KG1 (cell line): ENCODE data around the gene ARHGAP15.

Experiments used
- DNase-seq: peaks from one replicate; lab custom pipeline; 2025; lab: John Stamatoyannopoulos, UW

ARHGAP15 gene

DNA sequence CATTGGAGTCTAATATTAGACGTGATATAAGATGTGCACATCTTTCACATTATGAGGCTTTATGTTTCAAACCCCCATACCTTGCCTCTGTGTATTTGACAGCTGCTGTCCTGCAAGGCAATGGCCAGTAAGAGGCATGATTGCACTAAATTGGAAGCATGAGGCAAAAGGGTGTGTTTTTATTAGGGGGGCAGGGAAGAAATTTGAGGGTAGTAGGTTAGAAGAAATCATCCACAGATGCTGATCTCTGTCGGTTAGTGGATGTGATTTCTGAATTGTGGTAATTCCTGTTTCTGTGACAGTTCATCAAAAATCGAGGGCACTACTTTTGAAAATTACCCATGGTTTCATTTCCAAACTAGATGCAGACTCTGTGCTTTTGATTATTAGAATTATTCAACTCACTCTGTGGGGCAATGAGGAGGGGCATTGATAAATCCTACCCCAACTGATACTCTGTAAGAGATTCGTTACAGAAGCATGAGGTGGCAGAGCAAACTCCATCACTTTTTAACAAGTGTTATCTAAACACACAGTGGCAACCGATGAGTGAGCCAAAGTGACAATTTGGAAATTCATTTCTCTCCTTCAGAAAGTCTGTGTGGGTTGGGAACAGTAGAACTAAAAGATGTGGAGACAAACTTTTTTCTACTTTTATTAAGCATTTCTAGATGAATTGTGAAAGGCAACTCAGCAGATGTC lies 453.0 kb downstream of the ARHGAP15 start:
- DNase-seq: no peak

DNA sequence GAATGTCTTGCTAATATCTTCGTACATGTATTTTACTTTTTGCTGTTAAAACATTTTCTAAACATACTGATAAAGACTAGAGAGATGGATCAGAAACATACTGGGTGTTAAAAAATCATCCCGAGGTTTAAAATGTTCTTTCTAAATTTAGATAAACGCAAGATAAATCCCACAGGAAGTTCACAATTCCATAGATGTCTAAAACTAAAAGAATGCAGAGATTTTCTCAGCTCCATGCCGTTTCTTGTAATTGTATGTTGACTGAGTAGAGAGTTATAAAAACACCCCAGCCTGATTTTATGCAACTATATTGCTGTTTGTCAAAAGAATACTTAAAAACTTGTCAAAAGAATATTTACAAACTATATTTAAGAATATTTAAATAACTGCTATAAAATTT lies 455.7 kb downstream of the ARHGAP15 start:
- no peak for DNase-seq

DNA sequence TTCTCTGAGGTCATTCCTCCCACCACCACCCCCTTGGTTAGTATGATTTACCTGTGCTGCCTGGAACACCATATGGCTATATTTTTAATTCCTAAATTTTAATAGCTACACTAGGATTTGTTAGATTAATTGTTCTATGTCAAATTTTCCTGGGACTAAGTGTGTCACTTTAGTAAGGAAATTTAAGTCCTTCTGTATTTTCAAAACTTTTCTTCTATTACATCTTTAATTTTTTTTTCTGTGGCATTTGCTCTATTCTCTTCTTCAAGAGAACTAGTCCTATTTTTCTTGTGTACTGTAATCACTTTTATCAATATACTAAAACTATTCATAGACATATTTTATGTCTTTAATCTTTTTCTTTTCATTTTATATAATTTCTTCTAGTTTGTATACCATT lies 456.9 kb downstream of the ARHGAP15 start:
- DNase-seq: no peak

DNA sequence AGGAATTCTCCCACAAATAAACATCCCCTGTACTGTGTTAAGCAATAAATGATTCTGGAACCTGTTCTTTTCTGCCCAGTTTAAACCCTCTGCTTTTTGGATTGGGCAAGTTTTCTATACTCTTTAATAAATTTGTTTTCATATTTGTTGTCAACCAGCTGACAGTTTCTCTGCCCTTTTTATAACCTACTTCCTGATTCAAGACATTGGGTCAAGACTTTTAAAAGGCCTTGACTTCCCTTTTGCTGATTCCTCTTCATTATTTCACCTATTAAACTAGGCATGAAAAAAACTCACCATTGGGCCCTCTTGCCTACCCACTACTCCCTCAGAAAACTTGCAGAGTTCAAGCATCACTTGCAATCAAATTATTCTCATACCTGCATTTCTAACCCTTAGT lies 459.5 kb downstream of the ARHGAP15 start:
- DNase-seq: no peak

DNA sequence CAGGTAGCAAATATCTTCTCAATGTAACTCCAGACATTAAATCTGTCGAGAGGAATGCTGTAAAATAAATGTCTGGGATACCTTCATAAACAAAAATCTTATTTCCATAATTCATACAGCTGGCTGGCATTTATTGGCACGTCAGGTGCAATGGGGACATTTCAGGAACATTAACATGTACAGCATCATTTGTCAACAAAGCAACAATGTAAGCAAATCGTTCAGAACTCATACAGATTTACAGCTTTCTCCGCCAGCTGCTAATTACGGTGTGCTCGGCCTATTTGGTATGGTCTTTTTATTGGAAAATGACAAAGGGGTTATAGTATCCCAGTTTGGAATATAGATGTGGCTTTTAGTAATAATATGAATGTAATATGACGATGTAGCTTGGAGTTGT lies 464.9 kb downstream of the ARHGAP15 start:
- DNase-seq: no peak

DNA sequence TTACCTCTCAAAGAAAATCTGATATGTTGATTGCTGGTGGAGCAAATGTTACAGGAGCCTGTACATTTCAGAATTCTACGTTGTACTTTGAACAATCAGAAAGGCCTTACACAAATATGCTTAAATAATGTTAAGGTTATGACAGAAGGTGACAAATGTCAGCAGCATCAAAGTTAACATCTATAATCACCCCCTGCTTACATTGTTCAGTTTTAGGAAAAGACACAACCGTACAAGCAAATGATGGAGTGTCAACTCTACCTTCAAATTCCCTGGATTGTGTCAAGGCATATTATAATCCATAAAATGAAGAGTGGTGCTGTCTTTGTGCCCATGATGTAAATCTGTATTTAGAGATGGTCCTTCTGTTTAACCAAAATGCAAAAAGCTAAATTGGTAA lies 465.5 kb downstream of the ARHGAP15 start:
- no peak for DNase-seq

DNA sequence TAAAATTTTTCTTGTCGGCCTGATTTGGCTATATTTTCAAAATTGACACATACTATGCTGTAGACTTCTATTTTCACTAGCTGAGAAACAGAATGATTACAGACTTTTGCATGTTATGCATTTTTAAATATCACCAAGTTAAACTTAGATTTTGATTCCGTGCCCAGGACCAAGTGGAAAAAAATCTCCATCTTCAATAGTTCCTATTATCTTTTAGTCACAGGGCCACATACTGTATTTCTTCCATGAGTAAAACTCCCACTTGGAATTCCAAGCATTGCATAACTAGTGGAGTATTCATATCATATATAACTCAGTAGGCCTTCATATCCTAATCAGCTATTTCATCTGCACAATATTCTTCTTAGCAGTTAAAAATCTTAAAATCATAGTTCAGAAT lies 470.9 kb downstream of the ARHGAP15 start:
- DNase-seq: no peak

DNA sequence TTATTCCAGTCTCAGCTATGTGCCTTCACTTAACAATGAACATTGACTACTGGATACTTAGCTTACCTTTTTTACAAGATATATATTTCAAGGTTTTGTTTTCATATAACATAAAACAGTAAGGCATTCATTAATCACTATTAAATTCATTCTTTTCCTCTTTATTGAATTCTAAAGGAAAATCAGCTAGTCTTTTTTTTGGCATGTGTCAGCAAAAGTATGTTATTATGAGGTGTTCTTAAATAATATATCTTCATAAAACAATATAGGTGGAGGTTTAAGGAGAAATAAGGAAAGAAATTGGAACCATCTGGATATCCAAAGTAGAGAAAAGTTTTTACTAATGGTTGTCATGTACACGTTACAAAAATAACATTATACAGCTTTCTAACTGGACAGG lies 472.6 kb downstream of the ARHGAP15 start:
- no peak for DNase-seq

DNA sequence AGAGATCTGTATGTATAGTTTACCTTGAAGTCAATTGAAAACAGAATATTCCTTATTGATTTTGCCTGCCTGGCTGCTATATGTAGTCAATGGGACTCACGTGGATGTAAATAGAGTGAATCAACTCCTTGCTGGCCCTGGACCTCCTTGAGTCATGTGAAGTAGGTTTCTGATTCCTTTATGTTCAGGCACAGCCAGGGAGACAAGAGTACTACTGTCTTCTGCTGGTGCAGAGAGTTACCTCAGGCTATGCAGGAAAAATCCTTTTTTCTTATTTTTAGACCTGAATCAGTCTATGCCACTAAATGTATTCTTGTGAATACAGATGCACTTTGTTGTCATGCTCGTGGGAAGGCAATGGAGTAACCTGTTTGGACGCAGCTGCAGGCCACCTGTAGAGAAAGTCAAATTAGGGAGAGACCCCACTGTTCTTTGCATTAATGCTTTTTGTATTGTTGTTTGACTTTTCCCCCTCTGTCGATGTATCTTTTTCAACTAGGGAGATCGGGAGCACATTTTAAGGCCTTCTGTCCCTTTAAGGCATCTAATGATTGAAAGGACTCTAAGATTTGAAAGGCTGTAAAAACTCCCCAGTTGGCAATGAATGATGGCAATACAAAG lies 473.9 kb downstream of the ARHGAP15 start:
- DNase-seq: no peak

DNA sequence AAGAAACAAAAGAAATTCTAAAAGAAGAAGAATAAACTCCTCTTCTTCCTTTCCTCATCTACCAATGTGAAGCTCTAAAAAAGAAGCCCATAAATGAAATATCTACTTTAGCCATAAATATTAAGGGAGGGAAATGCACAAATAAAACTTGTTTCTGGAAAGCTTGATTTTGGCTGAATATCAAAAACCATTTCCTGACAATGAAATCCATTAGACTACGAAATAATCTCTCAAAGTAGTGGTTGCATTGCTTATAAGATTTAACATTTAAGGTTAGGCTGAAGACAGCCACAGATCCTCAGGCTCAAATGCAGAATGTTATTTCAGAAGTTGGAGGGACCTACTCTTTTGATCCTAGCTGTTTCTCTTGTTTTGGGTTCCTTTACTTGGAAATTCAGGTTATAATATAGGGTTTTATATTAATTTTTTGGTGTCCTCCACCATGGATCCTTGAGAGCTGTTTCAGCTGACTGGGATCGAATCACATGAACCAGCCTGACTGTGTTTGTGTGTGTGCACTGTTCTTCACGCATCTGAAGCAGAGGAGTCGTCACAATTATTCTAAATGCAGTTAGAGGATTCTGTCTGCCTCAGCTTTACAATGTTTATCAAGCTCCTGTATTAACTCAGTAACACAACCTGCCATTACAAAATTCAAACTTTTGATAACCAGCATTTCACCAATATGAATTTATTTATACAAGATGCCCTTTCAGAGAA lies 474.8 kb downstream of the ARHGAP15 start:
- no peak for DNase-seq

DNA sequence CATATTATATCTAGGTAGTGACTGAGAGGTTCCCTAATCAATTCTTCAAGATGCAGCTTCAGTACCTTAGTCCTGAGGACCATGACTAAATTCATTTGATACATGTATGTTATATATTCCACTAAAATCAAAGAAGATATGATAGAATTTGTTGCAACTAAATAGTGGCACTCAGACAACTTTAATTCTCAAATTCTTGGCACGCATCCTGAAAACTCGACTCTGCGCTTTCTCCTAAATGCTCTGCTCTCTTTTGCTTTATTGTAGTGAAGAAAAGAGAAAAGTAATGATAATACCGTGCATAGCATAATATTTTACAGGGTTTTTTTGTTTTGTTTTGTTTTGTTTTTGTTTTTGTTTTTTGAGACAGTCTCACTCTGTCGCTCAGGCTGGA lies 475.3 kb downstream of the ARHGAP15 start:
- DNase-seq: no peak

DNA sequence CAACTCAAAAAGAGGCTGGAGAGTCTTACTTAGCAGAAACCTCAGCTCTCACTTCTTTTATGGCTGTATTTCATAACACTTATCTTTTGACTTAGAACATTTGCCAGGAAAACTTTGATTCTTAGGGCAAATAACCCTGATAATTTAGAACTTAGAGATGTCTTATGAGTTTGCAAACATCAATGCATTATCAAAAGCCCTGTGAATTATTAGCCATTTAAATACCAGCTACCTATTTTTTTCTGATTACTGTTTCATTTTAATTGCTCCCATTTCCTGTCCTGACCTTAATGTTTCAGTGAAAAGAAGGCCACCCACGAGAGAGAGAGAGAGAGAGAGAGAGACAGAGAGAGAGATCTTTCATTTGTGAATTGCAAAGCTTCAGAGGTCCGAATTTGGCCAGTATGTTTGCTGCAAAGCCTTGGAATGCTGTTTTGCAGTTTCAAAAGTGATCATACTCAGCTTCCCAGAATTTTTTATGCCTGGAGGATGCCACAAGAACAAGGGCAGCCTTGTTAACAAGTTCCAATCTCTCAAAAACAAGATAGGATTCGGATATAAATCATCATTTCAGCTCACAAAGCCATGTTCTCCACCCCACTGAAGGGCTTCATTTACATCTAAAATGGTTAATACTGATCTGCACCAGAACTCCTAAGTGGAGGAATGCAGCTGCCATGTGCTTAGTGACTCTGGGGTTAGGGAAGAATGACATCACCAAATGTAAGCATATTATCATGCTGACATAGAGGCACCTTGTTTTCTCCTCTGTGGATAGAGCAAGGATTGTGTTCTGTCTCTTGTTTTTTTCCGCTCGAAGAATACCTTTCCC lies 478.2 kb downstream of the ARHGAP15 start:
- DNase-seq: no peak

DNA sequence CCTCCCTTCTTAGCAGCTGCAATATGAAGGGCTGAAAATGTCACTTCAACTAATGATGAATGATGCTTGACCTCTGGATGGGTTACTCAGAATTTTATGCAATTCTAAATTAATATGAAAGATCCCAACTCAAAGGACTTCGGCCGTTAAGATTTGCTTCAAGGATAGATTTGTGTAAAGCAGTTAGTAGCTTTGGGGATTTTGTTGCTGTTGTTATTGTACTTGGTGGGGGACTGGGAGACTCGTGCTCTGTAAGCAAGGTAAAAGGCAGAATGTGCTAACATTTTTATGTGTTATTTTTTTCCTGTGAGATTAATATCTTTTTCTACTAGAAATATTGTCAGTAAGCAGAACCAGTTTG lies 478.8 kb downstream of the ARHGAP15 start:
- DNase-seq: no peak

DNA sequence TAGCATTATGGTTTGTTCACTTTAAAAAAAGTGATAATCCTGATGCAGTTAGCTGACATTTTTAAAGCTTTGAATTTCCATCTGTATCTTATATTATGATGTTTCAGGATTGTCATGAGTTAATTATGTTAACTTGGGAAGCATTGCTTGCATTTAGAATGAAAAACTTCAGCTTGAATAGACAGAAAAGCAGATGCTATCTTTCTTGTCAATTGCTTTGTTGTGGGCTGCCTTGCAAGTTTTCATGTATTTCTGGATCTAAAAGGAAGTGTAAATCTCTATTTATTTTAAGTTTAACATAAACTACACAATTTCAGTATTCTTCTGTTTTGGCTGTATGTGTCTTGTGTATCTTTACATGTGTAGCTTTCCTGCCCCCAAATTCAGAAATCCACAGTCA lies 479.5 kb downstream of the ARHGAP15 start:
- no peak for DNase-seq

DNA sequence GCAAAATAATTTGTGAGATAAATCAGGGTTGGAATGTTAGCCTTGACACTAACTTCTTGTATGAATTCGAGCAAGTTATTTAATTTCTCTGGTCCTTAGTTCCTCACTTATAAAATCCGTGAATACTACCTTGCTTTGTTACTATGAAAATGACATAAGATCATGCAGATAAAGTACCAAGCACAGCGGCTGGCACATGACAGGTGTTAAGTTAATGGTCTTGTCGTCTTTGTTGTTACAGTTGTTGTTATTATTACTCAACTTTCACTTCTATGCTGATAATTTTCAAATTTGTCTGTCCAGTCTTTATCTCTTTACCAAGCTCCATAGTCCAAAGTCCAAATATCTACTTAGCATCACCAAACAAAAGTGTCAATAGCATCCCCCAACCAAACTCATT lies 482.1 kb downstream of the ARHGAP15 start:
- no peak for DNase-seq

DNA sequence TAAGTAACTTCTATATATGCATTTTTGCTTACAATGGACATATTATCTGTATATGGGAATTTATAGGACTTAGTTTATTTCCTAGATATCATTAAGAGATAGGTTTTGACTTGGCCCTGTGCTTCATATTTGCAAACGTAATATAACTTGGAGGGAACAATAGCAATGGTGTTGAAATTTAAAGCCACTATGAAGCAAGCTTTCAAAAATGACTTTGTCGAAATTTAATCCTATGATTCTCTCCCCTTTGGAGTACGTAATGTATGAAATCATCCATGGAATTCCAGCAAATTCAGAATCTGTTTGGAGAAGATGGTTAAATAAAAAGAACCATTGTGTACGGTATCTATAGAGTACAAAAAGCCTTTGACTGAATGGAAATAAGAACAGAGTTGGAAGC lies 486.3 kb downstream of the ARHGAP15 start:
- DNase-seq: no peak

DNA sequence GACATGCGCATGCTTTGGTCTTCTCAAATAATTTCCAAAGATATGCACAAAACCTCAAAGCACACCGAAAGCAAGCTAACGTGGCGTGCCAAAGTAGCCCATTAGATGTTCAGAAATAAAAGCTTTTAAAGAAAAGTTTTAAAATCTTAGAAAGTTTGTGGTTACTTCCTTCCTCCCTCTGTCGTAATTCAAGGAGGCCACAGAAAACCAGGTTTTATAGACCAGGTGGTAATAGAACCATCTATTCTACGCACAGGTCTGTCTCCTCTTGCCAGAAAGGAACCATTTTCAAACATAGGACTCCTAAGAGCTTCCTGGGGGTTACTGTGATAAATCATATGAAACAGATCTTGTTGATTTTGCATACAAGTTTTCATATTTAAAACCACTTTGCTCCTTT lies 487.2 kb downstream of the ARHGAP15 start:
- no peak for DNase-seq

DNA sequence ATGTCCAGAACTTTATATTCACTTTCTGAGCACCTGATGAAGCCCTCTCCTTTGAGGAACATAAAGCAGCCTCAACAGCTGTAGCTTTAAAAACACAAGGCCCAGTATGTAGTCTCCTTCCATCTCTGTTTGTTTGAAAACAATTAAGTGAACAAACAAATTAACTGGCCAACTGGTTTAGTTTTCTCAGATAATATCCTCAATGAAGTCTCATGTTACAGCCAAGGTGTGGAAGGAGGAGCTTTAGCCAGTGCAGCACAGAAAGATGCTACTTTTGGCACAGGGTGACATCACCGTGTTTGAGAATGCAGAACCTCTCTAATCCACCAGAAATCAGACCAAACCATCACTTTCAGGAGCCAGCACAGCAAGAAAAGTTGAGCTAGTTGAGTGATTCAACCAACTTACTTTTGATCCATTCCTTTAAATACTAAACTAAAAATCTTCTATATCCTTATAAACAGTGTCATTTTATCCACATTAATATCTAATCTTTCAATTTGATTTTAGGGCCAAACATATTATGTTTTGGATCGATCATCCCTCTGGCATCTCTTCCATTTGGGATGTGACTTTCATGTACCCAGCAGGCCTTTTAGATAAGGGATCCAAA lies 488.7 kb downstream of the ARHGAP15 start:
- DNase-seq: no peak

DNA sequence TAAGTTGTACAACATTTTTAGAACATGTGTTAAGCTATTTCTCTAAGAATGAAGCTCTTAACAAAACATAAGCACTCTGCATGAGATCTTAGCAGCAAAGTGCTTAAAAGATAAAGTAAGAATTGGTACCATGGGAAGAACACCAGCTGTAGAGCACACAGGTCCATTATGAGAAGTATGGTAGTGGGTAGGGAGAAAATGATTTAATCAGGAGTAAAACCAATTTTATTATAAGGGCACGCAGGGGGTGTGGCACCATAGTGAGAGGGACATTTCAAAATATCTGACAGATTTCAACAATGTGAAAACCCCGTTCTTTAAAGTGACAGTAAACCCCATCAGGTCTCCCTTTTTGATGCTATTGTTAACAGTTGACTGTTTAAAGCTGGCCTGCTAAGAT lies 492.9 kb downstream of the ARHGAP15 start:
- no peak for DNase-seq

DNA sequence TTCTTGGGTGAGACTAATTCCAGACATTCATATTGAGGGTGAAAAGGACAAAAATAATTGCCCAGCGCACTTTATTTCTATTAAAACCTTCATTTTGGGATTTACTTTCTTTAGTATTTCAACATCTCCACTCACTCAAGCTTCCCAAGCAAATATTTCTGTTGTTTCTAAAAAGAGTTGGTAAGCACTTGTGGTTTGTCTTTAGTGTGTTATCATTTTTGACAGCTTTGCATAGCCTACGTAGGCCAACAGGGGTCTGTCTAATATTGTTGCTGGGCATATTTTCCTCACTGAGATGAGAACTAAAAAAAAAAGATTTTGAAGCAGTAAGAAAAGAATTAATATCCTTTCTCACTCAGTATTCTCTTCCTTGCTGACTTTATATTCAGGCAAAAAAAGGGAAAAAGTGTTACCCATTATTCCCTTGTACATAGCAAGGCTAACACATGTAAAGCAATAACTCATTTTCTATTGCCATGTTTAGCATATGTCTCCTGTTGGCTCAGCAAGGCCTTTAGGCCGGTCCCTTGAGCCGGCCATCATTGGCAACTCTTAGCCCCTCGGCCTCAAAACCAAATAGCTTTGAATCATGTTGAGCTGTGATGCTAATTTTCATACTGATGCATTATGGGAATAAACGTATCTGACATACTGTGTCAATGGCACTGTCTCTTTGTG lies 494.2 kb downstream of the ARHGAP15 start:
- no peak for DNase-seq

DNA sequence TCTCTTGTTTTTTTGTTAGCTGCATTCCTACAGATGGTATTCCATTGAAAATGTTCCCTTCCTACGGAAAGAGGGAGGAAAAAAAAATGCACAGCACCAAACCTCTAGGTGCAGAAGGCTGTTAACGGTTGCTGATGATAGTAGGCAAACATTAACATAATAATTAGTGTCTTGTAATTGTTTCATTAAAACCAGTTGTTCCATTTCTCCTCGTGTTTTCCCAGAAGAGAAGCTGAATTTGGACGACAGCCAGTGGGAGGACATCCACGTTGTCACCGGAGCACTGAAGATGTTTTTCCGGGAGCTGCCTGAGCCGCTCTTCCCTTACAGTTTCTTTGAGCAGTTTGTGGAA lies 494.7 kb downstream of the ARHGAP15 start:
- DNase-seq: no peak

DNA sequence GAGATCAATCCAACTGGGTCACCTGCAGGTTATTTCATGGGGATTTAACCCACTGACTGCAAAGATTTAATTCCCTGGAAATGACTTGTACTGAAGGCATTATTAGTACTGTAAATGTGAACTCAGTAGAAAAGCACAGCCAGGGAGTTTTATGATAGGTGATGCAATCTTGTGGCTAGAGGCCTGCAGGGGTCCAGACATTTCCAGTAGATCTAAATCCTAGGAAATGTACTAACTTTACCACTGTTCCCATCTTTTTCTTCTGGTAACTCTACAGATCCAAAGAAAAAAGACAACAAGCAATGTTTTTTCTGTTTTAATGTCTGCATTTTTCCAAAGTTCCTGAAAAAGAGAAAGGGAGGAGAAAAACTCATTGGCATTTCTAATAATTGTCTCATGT lies 500.1 kb downstream of the ARHGAP15 start:
- no peak for DNase-seq
